ENCODE results near the gene GPR176. TPM values are rescaled to one million over a fixed set of nuclear protein-coding genes. Genes with fewer than 3 reads are reported as not detected.
A peak's percentile ranks its signal among the peaks of the same experiment; 100 is the strongest.

GPR176 gene
- total and polyA plus RNA-seq, 4 donors: 18.2 to 73.6 (median 31.1) TPM

DNA sequence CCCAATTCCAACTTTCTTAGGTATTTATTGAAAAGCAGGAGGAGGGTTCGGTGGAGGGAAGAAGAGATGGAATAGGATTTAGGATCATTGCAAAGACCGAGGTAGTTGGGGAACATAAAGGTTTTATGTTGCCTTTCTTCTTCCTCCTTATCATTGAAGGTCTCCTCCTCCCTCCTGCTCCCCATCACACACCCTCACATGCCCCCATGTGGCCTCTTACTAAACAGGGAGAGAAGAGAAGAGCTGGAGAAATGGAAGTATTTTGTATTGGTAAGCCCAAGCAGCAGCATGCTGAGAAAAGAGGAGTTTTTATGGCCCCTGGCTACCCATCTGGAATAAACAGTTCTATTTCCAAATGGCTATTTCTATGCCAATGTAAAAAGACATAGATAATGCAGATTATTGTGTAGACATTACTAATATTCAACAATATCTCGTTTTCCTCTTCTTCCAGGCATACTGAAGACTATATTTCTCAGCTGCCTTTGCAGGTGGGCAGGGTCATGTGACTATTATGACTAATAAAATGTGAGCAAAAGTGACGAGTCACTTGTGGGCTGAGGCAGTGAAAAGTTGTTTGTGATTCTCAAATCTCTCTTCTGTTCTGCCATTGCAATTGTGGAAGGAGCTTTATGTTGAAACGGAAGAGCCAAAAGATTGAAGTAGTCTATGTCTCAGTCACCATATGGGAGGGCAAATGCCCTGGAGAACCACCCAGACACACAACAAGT is 5.2 kb upstream of the GPR176 start:
- 83% methylated on average over 5 of the region's 5 CpGs for WGBS, 2 donors
- no peaks in the 10 kb centered on the region for H3K4me1 ChIP-seq (ENCODE audit: control insufficient read depth in 1 of 2, insufficient read depth in 2 of 2, low read length in 2 of 2)
- H3K27me3 ChIP-seq (ENCODE audit: control insufficient read depth in 1 of 2, insufficient read depth in 2 of 2, low read length in 1 of 2): no peaks in the 10 kb centered on the region
- H3K27ac ChIP-seq (ENCODE audit: low read depth in 1 of 2, low read length in 2 of 2): no peak overlapping the region
- H3K9me3 ChIP-seq (ENCODE audit: control insufficient read depth, low read length): no peaks in the 10 kb centered on the region
- no peaks in the 10 kb centered on the region for H3K36me3 ChIP-seq (ENCODE audit: control insufficient read depth in 1 of 2, insufficient read depth in 2 of 2, low read length in 1 of 2)
- DNase-seq (no peak), ATAC-seq (ENCODE audit: low FRiP score) (no peak)
- intact Hi-C loops (cut with DNase I): no loop called here
- H3K4me3 ChIP-seq (ENCODE audit: low read length in 2 of 2): no peak overlapping the region

- WGBS, 2 donors: 86 to 87% methylated on average over 3 of the region's 3 CpGs
Measured at GRCh38 chr15:39924437-39924836, 4.4 kb upstream of the GPR176 start.

GRCh38 chr15:39922462-39923092 is 2.5 kb upstream of the GPR176 start:
- Histone ChIP-seq H3K4me3 (ENCODE audit: low read length in 2 of 2) (no peak overlapping the region), H3K36me3 (ENCODE audit: control insufficient read depth in 1 of 2, insufficient read depth in 2 of 2, low read length in 1 of 2) (no peaks in the 10 kb centered on the region), H3K27ac (ENCODE audit: low read depth in 1 of 2, low read length in 2 of 2) (no peak overlapping the region), H3K27me3 (ENCODE audit: control insufficient read depth in 1 of 2, insufficient read depth in 2 of 2, low read length in 1 of 2) (no peaks in the 10 kb centered on the region), H3K4me1 (ENCODE audit: control insufficient read depth in 1 of 2, insufficient read depth in 2 of 2, low read length in 2 of 2) (no peaks in the 10 kb centered on the region), H3K9me3 (ENCODE audit: control insufficient read depth, low read length) (no peaks in the 10 kb centered on the region)
- intact Hi-C loops (cut with DNase I): loop anchor here in 1 of 2 donors (5.0 kb wide), 1 partner anchor 135 kb away; no protein-coding TSS in a partner anchor
- DNase-seq: no peak
- ATAC-seq (ENCODE audit: low FRiP score): no peak
- WGBS, 2 donors: 30 to 35% methylated on average over 4 of the region's 4 CpGs

More at GRCh38 chr15:39924437-39924836, 4.4 kb upstream of the GPR176 start:
- DNase-seq (no peak), ATAC-seq (ENCODE audit: low FRiP score) (no peak)
- Histone ChIP-seq H3K27ac (ENCODE audit: low read depth in 1 of 2, low read length in 2 of 2) (no peak overlapping the region), H3K36me3 (ENCODE audit: control insufficient read depth in 1 of 2, insufficient read depth in 2 of 2, low read length in 1 of 2) (no peaks in the 10 kb centered on the region), H3K4me1 (ENCODE audit: control insufficient read depth in 1 of 2, insufficient read depth in 2 of 2, low read length in 2 of 2) (no peaks in the 10 kb centered on the region), H3K4me3 (ENCODE audit: low read length in 2 of 2) (no peak overlapping the region), H3K9me3 (ENCODE audit: control insufficient read depth, low read length) (no peaks in the 10 kb centered on the region), H3K27me3 (ENCODE audit: control insufficient read depth in 1 of 2, insufficient read depth in 2 of 2, low read length in 1 of 2) (no peaks in the 10 kb centered on the region)
- intact Hi-C loops (cut with DNase I): loop anchor here in 1 of 2 donors (5.0 kb wide), 1 partner anchor 137 kb away; no protein-coding TSS in a partner anchor

GRCh38 chr15:39921274-39921638 is 1.2 kb upstream of the GPR176 start:
- ATAC-seq (ENCODE audit: low FRiP score): no peak
- no peak for DNase-seq
- Histone ChIP-seq H3K27ac (ENCODE audit: low read depth in 1 of 2, low read length in 2 of 2) (peak overlapping the region in 1 of 2 donors; percentile 33), H3K36me3 (ENCODE audit: control insufficient read depth in 1 of 2, insufficient read depth in 2 of 2, low read length in 1 of 2) (no peaks in the 10 kb centered on the region), H3K4me3 (ENCODE audit: low read length in 2 of 2) (peak overlapping the region; percentile 60 to 93), H3K9me3 (ENCODE audit: control insufficient read depth, low read length) (no peaks in the 10 kb centered on the region), H3K4me1 (ENCODE audit: control insufficient read depth in 1 of 2, insufficient read depth in 2 of 2, low read length in 2 of 2) (no peaks in the 10 kb centered on the region), H3K27me3 (ENCODE audit: control insufficient read depth in 1 of 2, insufficient read depth in 2 of 2, low read length in 1 of 2) (no peaks in the 10 kb centered on the region)
- intact Hi-C loops (cut with DNase I): loop anchor here in 1 of 2 donors (5.0 kb wide), 1 partner anchor 134 kb away; no protein-coding TSS in a partner anchor
- 66 to 69% methylated on average over 6 of the region's 6 CpGs for WGBS, 2 donors

DNA sequence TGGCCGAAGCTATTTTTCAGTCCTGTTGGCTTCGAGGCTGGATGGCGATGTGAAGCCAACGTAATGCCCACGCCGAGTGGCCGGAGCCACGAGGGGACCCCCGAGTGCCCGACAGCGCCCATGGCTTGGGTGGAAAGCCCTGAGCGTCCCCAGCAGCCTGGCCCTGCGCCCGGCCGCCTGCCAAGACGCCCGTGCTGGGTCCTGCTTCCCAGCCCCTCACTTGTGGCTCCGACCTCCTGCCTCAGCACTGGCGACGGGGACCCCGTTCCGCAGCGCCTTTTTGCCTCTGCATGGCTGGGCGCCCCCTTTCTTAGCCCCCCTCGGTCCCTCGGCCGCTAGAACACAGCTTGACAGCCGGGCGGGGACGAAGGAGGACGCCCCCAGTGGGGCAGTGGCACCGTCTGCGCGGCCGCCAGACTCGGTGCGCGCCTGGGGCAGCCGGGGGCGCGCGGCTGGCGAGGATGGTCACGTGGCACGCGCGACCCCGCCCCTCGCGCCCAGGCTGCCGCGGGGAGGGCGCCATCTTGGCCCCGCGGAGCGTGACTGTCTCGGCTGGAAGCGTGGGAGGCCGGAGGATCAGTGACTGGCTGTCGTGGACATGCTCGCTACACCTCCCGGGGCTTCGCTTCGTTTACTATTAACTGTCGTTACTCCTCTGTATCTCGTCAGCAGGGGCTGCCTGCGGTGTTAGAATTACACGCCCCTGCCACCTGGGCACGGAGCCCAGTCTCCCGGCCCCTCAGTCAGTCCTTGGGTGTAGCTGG is 626 bp upstream of the GPR176 start:
- ATAC-seq (ENCODE audit: low FRiP score) (peak; percentile 96), DNase-seq (peak; percentile 88 to 94)
- H3K9me3 ChIP-seq (ENCODE audit: control insufficient read depth, low read length): no peaks in the 10 kb centered on the region
- no peaks in the 10 kb centered on the region for H3K36me3 ChIP-seq (ENCODE audit: control insufficient read depth in 1 of 2, insufficient read depth in 2 of 2, low read length in 1 of 2)
- H3K4me1 ChIP-seq (ENCODE audit: control insufficient read depth in 1 of 2, insufficient read depth in 2 of 2, low read length in 2 of 2): no peaks in the 10 kb centered on the region
- peak overlapping the region; percentile 15 to 90 for H3K27ac ChIP-seq (ENCODE audit: low read depth in 1 of 2, low read length in 2 of 2)
- peak overlapping the region; percentile 75 to 93 for H3K4me3 ChIP-seq (ENCODE audit: low read length in 2 of 2)
- H3K27me3 ChIP-seq (ENCODE audit: control insufficient read depth in 1 of 2, insufficient read depth in 2 of 2, low read length in 1 of 2): no peaks in the 10 kb centered on the region
- WGBS, 2 donors: 0 to 1% methylated on average over 57 to 70 of the region's 70 CpGs
- intact Hi-C loops (cut with DNase I): loop anchor here in 1 of 2 donors (5.0 kb wide), 1 partner anchor 133 kb away; no protein-coding TSS in a partner anchor

DNA sequence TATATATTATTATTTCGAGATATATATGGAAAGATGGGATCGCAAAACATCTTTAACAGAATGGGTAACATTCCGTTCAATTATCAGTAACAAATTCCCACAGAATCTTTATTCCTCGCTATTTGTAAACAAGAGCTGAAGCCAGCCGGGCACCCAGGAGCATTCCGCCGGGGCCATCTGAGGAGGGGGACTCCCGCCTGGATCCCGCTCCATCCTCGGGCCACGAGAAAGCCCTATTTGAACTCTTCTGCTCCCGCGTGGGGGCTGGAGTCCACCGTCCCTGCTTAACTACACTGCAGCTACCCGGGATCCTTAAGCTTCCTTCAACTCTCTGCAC is 687 bp downstream of the GPR176 start:
- Histone ChIP-seq H3K27ac (ENCODE audit: low read depth in 1 of 2, low read length in 2 of 2) (peak overlapping the region; percentile 31 to 90), H3K4me1 (ENCODE audit: control insufficient read depth in 1 of 2, insufficient read depth in 2 of 2, low read length in 2 of 2) (no peaks in the 10 kb centered on the region), H3K4me3 (ENCODE audit: low read length in 2 of 2) (peak overlapping the region; percentile 75 to 93), H3K36me3 (ENCODE audit: control insufficient read depth in 1 of 2, insufficient read depth in 2 of 2, low read length in 1 of 2) (no peaks in the 10 kb centered on the region), H3K9me3 (ENCODE audit: control insufficient read depth, low read length) (no peaks in the 10 kb centered on the region), H3K27me3 (ENCODE audit: control insufficient read depth in 1 of 2, insufficient read depth in 2 of 2, low read length in 1 of 2) (no peaks in the 10 kb centered on the region)
- DNase-seq (no peak), ATAC-seq (ENCODE audit: low FRiP score) (no peak)
- intact Hi-C loops (cut with DNase I): loop anchor here in 1 of 2 donors (5.0 kb wide), 1 partner anchor 132 kb away; no protein-coding TSS in a partner anchor
- WGBS, 2 donors: 0 to 1% methylated on average over 15 of the region's 15 CpGs

- no peak overlapping the region for H3K27ac ChIP-seq (ENCODE audit: low read depth in 1 of 2, low read length in 2 of 2)
- no peak for ATAC-seq (ENCODE audit: low FRiP score)
- WGBS, 2 donors: 2 to 3% methylated on average over 13 of the region's 13 CpGs
Measured at GRCh38 chr15:39918688-39919385, 1.2 kb downstream of the GPR176 start.

DNA sequence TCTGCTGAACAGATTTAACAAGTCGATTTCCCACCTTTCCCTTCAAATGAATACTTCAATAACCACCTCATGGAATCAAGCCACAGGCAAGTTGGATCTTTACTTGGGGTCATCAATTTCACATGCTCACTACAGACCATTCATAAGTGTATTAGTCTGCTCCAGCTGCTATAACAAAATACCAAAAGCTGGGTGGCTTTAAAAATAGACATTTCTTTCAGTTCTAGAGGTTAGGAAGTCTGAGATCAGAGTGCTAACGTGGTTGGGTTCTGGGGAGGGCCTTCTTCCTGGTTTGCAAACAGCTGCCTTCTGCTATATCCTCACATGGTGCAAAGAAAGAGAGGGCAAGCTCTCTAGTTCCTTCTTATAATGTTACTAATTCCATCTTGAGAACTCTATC is 5.1 kb downstream of the GPR176 start:
- intact Hi-C loops (cut with DNase I): loop anchor here in 1 of 2 donors (5.0 kb wide), 1 partner anchor 128 kb away; no protein-coding TSS in a partner anchor
- DNase-seq (no peak), ATAC-seq (ENCODE audit: low FRiP score) (no peak)
- no peaks in the 10 kb centered on the region for H3K9me3 ChIP-seq (ENCODE audit: control insufficient read depth, low read length)
- 91 to 98% methylated on average over 2 of the region's 2 CpGs for WGBS, 2 donors
- no peak overlapping the region for H3K4me3 ChIP-seq (ENCODE audit: low read length in 2 of 2)
- H3K36me3 ChIP-seq (ENCODE audit: control insufficient read depth in 1 of 2, insufficient read depth in 2 of 2, low read length in 1 of 2): no peaks in the 10 kb centered on the region
- no peak overlapping the region for H3K27ac ChIP-seq (ENCODE audit: low read depth in 1 of 2, low read length in 2 of 2)
- H3K27me3 ChIP-seq (ENCODE audit: control insufficient read depth in 1 of 2, insufficient read depth in 2 of 2, low read length in 1 of 2): no peaks in the 10 kb centered on the region
- no peaks in the 10 kb centered on the region for H3K4me1 ChIP-seq (ENCODE audit: control insufficient read depth in 1 of 2, insufficient read depth in 2 of 2, low read length in 2 of 2)

More at GRCh38 chr15:39918688-39919385, 1.2 kb downstream of the GPR176 start:
- H3K27me3 ChIP-seq (ENCODE audit: control insufficient read depth in 1 of 2, insufficient read depth in 2 of 2, low read length in 1 of 2): no peaks in the 10 kb centered on the region
- H3K4me3 ChIP-seq (ENCODE audit: low read length in 2 of 2): peak overlapping the region; percentile 75 to 93
- intact Hi-C loops (cut with DNase I): loop anchor here in 1 of 2 donors (5.0 kb wide), 1 partner anchor 132 kb away; no protein-coding TSS in a partner anchor
- DNase-seq: no peak
- H3K9me3 ChIP-seq (ENCODE audit: control insufficient read depth, low read length): no peaks in the 10 kb centered on the region
- H3K4me1 ChIP-seq (ENCODE audit: control insufficient read depth in 1 of 2, insufficient read depth in 2 of 2, low read length in 2 of 2): no peaks in the 10 kb centered on the region
- H3K36me3 ChIP-seq (ENCODE audit: control insufficient read depth in 1 of 2, insufficient read depth in 2 of 2, low read length in 1 of 2): no peaks in the 10 kb centered on the region

Data from aorta (tissue), 5 donors.